Umbilical cord (tissue), 2 donors: ENCODE results near the gene ZBTB25. TPM values are rescaled to one million over a fixed set of nuclear protein-coding genes. Genes with fewer than 3 reads are reported as not detected.
A peak's percentile ranks its signal among the peaks of the same experiment; 100 is the strongest.

Experiments used
- DNase-seq: peaks from one replicate; pipeline ENCODE4 v3.0.0-alpha.2; 2015; ENCODE audit warnings: low spot score
- total RNA-seq: library from RNA; depleted of rRNA; stranded (reverse); fragments of >200 nt; gene quantifications from one replicate; pipeline ENCODE4 v1.2.3, GENCODE V29; 2014; ENCODE audit warnings: low replicate concordance; ENCODE audit not compliant: insufficient read depth

Gene ZBTB25
- total RNA-seq, 1 donor from 2014 or later, result 11.8 TPM

- peak; percentile 35 for DNase-seq
These were observed 61.2 kb downstream of the ZBTB25 start for GRCh38 chr14:64442300-64442988.

GRCh38 chr14:64440494-64440893, 63.1 kb downstream of the ZBTB25 start:
- DNase-seq, result no peak

- no peak for DNase-seq
These were observed 64.5 kb downstream of the ZBTB25 start for GRCh38 chr14:64439141-64439540.

- DNase-seq, result peak; percentile 77
These were observed 65.3 kb downstream of the ZBTB25 start for GRCh38 chr14:64438181-64438841.

- DNase-seq, result peak; percentile 77
These were observed 69.1 kb downstream of the ZBTB25 start for GRCh38 chr14:64434528-64434927.

- no peak for DNase-seq
These were observed 79.7 kb downstream of the ZBTB25 start for GRCh38 chr14:64423987-64424386.

GRCh38 chr14:64422756-64423155, 80.9 kb downstream of the ZBTB25 start:
- DNase-seq, result no peak

GRCh38 chr14:64422005-64422404, 81.6 kb downstream of the ZBTB25 start:
- no peak for DNase-seq

GRCh38 chr14:64421166-64421565, 82.5 kb downstream of the ZBTB25 start:
- DNase-seq, result no peak

- DNase-seq, result no peak
These were observed 84.6 kb downstream of the ZBTB25 start for GRCh38 chr14:64419003-64419402.

GRCh38 chr14:64417771-64418125, 85.9 kb downstream of the ZBTB25 start:
- DNase-seq, result no peak

GRCh38 chr14:64417055-64417770, 86.4 kb downstream of the ZBTB25 start:
- DNase-seq, result no peak

- DNase-seq, result no peak
These were observed 87.2 kb downstream of the ZBTB25 start for GRCh38 chr14:64416348-64416932.

- DNase-seq, result no peak
These were observed 91.4 kb downstream of the ZBTB25 start for GRCh38 chr14:64412237-64412636.

GRCh38 chr14:64411001-64411400, 92.6 kb downstream of the ZBTB25 start:
- DNase-seq, result no peak

GRCh38 chr14:64410084-64410774, 93.4 kb downstream of the ZBTB25 start:
- DNase-seq, result no peak

- no peak for DNase-seq
These were observed 94.3 kb downstream of the ZBTB25 start for GRCh38 chr14:64409126-64409920.

GRCh38 chr14:64407329-64407728, 96.3 kb downstream of the ZBTB25 start:
- no peak for DNase-seq

GRCh38 chr14:64405295-64405694, 98.3 kb downstream of the ZBTB25 start:
- no peak for DNase-seq

- no peak for DNase-seq
These were observed 101.7 kb downstream of the ZBTB25 start for GRCh38 chr14:64401949-64402348.
